ENCODE data around the gene RRM2.
"Not testable (repeated sequence)": the region's sequence is repeated elsewhere in the genome, so short reads cannot be mapped to it uniquely, and the experiment has no call there.

Gene RRM2

GRCh38 chr2:10091182-10091888 is 31.2 kb upstream of the RRM2 start:
- H3K27me3 ChIP-seq (ENCODE audit: insufficient read depth, poor library complexity, severe bottlenecking), result peaks cover 6% of the 10 kb centered on the region
- TF ChIP-seq REST (IDR thresholded peaks at IDR 0.05; ENCODE audit: insufficient replicate concordance, low read depth) (no peak), SPI1 (IDR thresholded peaks at IDR 0.05; ENCODE audit: borderline replicate concordance, low read depth) (0 out of 2 replicates have a peak, but pooled peaks have one; percentile 27)
- DNase-seq (ENCODE audit: low read depth in 1 of 2, low spot score in 1 of 2), result peak; percentile 36 to 55
- peak overlapping the region; percentile 39 for H3K4me3 ChIP-seq (replicated peaks; ENCODE audit: insufficient read depth, low read length)
- peak overlapping the region; percentile 26 for H3K27ac ChIP-seq (replicated peaks)

GRCh38 chr2:10091889-10092244 is 30.7 kb upstream of the RRM2 start:
- peak overlapping the region; percentile 39; the same call in 1 of the 2 replicates for H3K4me3 ChIP-seq (replicated peaks; ENCODE audit: insufficient read depth, low read length)
- not testable (repeated sequence) for H3K27ac ChIP-seq (replicated peaks); DNase-seq (ENCODE audit: low read depth in 1 of 2, low spot score in 1 of 2); H3K27me3 ChIP-seq (ENCODE audit: insufficient read depth, poor library complexity, severe bottlenecking)

DNA sequence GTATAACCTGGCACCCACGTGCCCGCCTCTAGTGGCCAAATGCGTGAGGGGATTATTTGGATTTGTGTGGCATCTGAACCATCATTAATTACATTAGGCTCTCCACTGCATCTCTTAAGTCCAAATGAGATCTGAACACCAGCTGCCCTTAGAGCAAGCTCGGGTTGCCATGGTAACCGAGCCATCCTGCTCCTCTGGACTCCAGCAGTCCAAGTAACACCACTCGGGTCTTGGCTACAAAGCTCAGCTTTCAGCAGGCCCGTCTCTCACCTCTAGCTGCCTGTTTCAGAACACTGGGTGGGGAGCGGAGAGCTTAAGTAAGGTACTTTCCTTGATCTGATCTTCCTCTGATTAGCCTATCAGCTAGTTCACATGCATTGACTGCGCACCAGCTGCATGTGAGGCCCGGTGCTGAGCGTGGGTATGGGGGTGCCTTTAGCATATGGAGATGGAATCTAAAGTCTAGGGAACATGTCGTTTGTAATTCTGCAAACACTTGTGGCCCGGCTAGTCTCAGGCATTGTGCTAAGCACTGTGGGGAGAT is 28.2 kb upstream of the RRM2 start:
- no peak overlapping the region for H3K4me3 ChIP-seq (replicated peaks; ENCODE audit: insufficient read depth, low read length)
- TF ChIP-seq SPI1 (IDR thresholded peaks at IDR 0.05; ENCODE audit: borderline replicate concordance, low read depth) (no peak), REST (IDR thresholded peaks at IDR 0.05; ENCODE audit: insufficient replicate concordance, low read depth) (no peak), POLR2AphosphoS5 (IDR thresholded peaks at IDR 0.05; ENCODE audit: low read depth) (no peak), GABPA (IDR thresholded peaks at IDR 0.05; ENCODE audit: low read depth) (no peak), CTCF (IDR thresholded peaks at IDR 0.05; ENCODE audit: insufficient read depth, low read length) (no peak)
- no peak for DNase-seq (ENCODE audit: low read depth in 1 of 2, low spot score in 1 of 2)
- H3K27me3 ChIP-seq (ENCODE audit: insufficient read depth, poor library complexity, severe bottlenecking), result peaks cover 6% of the 10 kb centered on the region
- H3K27ac ChIP-seq (replicated peaks), result no peak overlapping the region

DNA sequence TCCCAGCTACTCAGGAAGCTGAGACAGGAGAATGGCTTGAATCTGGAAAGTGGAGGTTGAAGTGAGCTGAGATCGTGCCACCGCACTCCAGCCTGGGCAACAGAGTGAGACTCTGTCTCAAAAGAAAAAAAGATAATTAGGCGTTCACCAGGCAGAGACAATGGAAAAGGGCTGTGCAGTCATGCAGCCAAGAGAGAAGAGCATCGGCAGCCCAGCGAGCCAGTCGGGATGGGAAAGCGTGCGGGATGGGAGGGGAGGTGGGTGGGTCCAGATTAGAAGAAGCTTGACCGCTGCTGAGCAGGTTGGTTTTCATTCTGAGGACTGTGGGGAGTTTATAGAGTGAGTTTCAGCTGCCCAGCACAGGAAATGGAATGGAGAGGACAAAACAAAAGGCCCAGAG is 27.4 kb upstream of the RRM2 start:
- Histone ChIP-seq H3K4me3 (replicated peaks; ENCODE audit: insufficient read depth, low read length) (no peak overlapping the region), H3K27me3 (ENCODE audit: insufficient read depth, poor library complexity, severe bottlenecking) (peaks cover 6% of the 10 kb centered on the region), H3K27ac (replicated peaks) (no peak overlapping the region)
- no peak for TF ChIP-seq GABPA (IDR thresholded peaks at IDR 0.05; ENCODE audit: low read depth)
- no peak for TF ChIP-seq CTCF (IDR thresholded peaks at IDR 0.05; ENCODE audit: insufficient read depth, low read length)
- TF ChIP-seq POLR2AphosphoS5 (IDR thresholded peaks at IDR 0.05; ENCODE audit: low read depth), result no peak
- no peak for DNase-seq (ENCODE audit: low read depth in 1 of 2, low spot score in 1 of 2)

GRCh38 chr2:10096641-10097040 is 25.9 kb upstream of the RRM2 start:
- DNase-seq (ENCODE audit: low read depth in 1 of 2, low spot score in 1 of 2), result no peak
- TF ChIP-seq GABPA (IDR thresholded peaks at IDR 0.05; ENCODE audit: low read depth) (no peak), POLR2AphosphoS5 (IDR thresholded peaks at IDR 0.05; ENCODE audit: low read depth) (no peak), SPI1 (IDR thresholded peaks at IDR 0.05; ENCODE audit: borderline replicate concordance, low read depth) (no peak), CTCF (IDR thresholded peaks at IDR 0.05; ENCODE audit: insufficient read depth, low read length) (no peak), REST (IDR thresholded peaks at IDR 0.05; ENCODE audit: insufficient replicate concordance, low read depth) (no peak)
- H3K27ac ChIP-seq (replicated peaks), result no peak overlapping the region
- H3K27me3 ChIP-seq (ENCODE audit: insufficient read depth, poor library complexity, severe bottlenecking), result peaks cover 2% of the 10 kb centered on the region
- no peak overlapping the region for H3K4me3 ChIP-seq (replicated peaks; ENCODE audit: insufficient read depth, low read length)
